ENCODE results near the gene CNTN1. TPM values are rescaled to one million over a fixed set of nuclear protein-coding genes. Genes with fewer than 3 reads are reported as not detected.

The CNTN1 gene
- total and polyA plus RNA-seq, 12 donors, result 0.07 to 0.90 (median 0.21) TPM; not detected in 1

DNA sequence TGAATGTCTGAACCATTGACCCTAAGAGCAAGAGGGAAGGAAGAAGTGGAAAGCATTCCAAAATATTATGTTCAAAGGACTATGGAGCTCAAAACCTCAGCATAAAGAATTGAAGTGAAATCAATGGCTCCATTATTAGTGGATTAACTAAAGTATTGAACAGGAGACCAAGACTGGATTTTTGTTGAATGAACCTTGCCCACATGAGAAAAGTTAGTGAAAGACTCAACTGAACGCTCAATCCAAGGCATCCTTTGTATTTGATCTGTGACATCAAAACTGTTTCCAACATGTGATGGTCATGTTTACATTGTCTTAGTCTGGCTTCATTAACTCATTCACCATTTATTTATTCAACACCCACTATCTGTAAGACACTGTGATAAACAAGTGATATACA is 161.0 kb downstream of the CNTN1 start:
- TF ChIP-seq, protein P1, sequence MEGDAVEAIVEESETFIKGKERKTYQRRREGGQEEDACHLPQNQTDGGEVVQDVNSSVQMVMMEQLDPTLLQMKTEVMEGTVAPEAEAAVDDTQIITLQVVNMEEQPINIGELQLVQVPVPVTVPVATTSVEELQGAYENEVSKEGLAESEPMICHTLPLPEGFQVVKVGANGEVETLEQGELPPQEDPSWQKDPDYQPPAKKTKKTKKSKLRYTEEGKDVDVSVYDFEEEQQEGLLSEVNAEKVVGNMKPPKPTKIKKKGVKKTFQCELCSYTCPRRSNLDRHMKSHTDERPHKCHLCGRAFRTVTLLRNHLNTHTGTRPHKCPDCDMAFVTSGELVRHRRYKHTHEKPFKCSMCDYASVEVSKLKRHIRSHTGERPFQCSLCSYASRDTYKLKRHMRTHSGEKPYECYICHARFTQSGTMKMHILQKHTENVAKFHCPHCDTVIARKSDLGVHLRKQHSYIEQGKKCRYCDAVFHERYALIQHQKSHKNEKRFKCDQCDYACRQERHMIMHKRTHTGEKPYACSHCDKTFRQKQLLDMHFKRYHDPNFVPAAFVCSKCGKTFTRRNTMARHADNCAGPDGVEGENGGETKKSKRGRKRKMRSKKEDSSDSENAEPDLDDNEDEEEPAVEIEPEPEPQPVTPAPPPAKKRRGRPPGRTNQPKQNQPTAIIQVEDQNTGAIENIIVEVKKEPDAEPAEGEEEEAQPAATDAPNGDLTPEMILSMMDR (IDR thresholded peaks at IDR 0.05), result no peak
- intact Hi-C loops (cut with DNase I), result no loop called here
- WGBS, 2 donors, result 54 to 61% methylated on average over 1 of the region's 1 CpG

DNA sequence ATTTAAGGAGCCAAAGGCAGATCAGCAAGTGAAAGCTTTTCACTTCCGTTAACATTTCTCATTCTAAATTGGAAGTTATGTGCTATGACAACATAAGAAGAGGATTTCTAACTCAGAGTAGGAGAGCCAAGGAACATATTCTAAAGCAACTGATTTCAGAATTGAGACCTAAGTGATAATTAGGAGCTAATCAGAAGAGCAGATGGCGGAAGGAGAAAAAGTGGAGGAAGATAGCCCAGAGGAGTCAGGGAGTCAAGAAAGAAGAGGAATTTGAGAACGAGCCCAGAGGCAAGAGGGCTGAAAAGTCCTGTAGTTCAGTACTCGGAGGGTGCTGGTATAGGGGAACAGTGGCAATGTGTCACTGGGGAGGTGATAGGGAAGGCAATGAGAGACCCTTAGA is 162.4 kb downstream of the CNTN1 start:
- no peaks in the 10 kb centered on the region for H3K36me3 ChIP-seq
- no peak for DNase-seq
- intact Hi-C loops (cut with DNase I), result no loop called here
- WGBS, 2 donors, result 34 to 36% methylated on average over 4 of the region's 4 CpGs
- H3K27ac ChIP-seq, result no peak overlapping the region
- TF ChIP-seq, protein P1 (IDR thresholded peaks at IDR 0.05), result no peak
- H3K27me3 ChIP-seq, result no peaks in the 10 kb centered on the region
- H3K4me1 ChIP-seq, result no peaks in the 10 kb centered on the region
- H3K9me3 ChIP-seq, result no peaks in the 10 kb centered on the region
- no peak for ATAC-seq
- H3K4me3 ChIP-seq, result no peak overlapping the region

More for the DNA sequence above, 161.0 kb downstream of the CNTN1 start:
- Histone ChIP-seq H3K4me3 (no peak overlapping the region), H3K27ac (no peak overlapping the region), H3K36me3 (no peaks in the 10 kb centered on the region), H3K9me3 (no peaks in the 10 kb centered on the region), H3K4me1 (no peaks in the 10 kb centered on the region), H3K27me3 (no peaks in the 10 kb centered on the region)
- ATAC-seq (no peak), DNase-seq (no peak)

DNA sequence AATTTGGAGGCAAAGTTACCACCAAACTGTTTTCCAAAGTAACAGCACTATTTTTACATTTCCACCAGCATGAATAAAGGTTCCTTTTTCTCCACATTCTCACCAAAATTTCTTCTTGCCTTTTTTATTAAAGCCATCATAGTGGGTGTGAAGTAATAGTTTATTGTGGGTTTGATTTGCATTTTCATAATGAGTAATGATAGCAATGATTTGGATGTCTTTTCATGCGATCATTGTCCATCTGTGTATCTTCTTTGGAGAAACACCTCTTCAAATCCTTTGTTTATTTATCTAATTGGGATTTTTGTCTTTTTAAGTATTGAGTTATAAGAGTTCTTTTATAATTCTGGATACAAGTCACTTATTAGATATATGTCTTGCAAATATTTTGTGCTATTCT is 172.7 kb downstream of the CNTN1 start:
- no peak for ATAC-seq
- intact Hi-C loops (cut with DNase I), result no loop called here
- WGBS, 2 donors, result 85 to 88% methylated on average over 1 of the region's 1 CpG

DNA sequence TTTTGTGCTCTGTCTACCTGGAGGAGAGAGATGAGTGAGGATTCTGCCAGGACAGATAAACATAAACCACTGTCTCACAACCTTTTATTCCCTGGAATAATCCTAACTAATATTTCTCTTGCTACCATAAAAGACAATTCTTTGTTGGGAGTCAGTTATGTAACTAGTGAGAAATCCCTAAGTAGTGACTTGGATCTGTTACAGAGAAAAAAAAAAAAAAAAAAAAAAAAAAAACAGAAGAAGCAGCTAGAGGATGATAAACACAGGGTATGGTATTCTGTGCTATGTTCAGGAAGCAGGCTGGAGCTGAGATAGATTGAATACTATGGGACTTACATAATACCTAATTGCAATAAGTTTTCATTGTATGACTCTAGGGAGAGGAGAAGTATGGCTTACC is 178.7 kb downstream of the CNTN1 start:
- intact Hi-C loops (cut with DNase I), result no loop called here
- ATAC-seq (no peak), DNase-seq (no peak)
- H3K27ac ChIP-seq, result no peak overlapping the region
- H3K4me3 ChIP-seq, result no peak overlapping the region
- H3K27me3 ChIP-seq, result no peaks in the 10 kb centered on the region
- H3K36me3 ChIP-seq, result no peaks in the 10 kb centered on the region
- TF ChIP-seq, protein P1 (IDR thresholded peaks at IDR 0.05), result no peak
- no peaks in the 10 kb centered on the region for H3K9me3 ChIP-seq
- no peaks in the 10 kb centered on the region for H3K4me1 ChIP-seq

More for the DNA sequence above, 172.7 kb downstream of the CNTN1 start:
- Histone ChIP-seq H3K9me3 (peaks cover 0 to 2% (median 0%) of the 10 kb centered on the region in 11 donors), H3K4me3 (no peak overlapping the region), H3K27me3 (no peaks in the 10 kb centered on the region), H3K36me3 (no peaks in the 10 kb centered on the region), H3K4me1 (no peaks in the 10 kb centered on the region), H3K27ac (no peak overlapping the region)
- TF ChIP-seq, protein P1 (IDR thresholded peaks at IDR 0.05), result no peak
- DNase-seq, result no peak

All from heart right ventricle (tissue), 16 donors.